NCI-H1694 treated with DMSO at 0.1 percent for 48 hours (cell line): ENCODE measurements around the gene OGT.

Experiments
- DNase-seq: peaks from one replicate; lab custom pipeline; 2025; lab: John Stamatoyannopoulos, UW

The OGT gene

GRCh38 chrX:71622576-71623450 lies 89.9 kb downstream of the OGT start:
- no peak for DNase-seq

DNA sequence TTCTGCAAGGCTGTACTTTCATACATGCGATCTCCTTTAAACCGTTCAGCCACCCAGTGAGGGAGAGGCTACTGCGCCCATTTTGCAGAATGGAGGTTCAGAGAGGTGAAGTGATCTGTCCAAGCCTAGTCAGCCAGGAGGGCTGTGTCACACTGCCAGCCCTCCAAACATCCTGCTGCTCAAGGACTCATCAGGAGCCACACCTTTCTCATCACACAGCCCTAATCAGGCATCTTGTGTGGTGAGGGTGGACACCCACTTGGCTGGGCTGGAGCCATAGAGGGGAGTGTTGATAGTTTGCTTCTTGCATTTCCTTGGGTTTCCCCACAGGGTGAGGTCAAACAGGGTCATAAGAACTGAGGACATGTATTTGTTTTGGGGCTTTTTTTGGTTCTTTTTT lies 90.8 kb downstream of the OGT start:
- DNase-seq, result no peak

DNA sequence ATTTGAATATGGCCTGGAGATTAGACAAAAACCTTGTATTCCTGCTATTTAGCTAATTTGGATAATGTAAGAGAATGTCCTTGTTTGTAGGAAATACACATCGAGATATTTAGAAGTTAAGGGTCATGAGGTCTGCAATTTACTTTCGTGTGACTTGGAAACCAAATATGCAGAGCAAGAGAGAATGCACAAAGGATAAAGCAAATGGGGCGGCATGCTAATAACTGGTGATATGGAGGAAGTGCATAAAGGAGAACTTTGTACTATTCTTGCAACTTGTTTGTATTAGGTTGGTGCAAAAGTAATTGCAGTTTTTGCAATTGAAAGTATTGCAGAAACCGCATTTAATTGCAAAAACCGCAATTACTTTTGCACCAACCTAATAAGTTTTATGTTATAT lies 92.6 kb downstream of the OGT start:
- no peak for DNase-seq
